Sigmoid colon (tissue), 7 donors: ENCODE results near the gene MAMDC2. TPM values are rescaled to one million over a fixed set of nuclear protein-coding genes. Genes with fewer than 3 reads are reported as not detected.
"Not testable (repeated sequence)": the region's sequence is repeated elsewhere in the genome, so short reads cannot be mapped to it uniquely, and the experiment has no call there.

ENCODE experiments used
- DNase-seq: peaks from one replicate; pipeline ENCODE4 v3.0.0-alpha.2; 2019
- H3K27ac ChIP-seq, 4 donors: fragments of 200-600 bp; sonication (generic); one replicate each; pipeline ENCODE4 v1.5.1; 2016 to 2019; ENCODE audit warnings: mild to moderate bottlenecking in 1 of 4
- H3K27me3 ChIP-seq, 3 donors: fragments of 200-600 bp; sonication (generic); one replicate each; pipeline ENCODE4 v1.5.1; 2019; ENCODE audit warnings: mild to moderate bottlenecking in 1 of 3
- H3K36me3 ChIP-seq, 4 donors: fragments of 200-600 bp; sonication (generic); one replicate each; pipeline ENCODE4 v1.5.1; 2016 to 2019
- H3K4me1 ChIP-seq, 4 donors: fragments of 200-600 bp; sonication (generic); one replicate each; pipeline ENCODE4 v1.5.1; 2017 to 2019
- H3K4me3 ChIP-seq, 4 donors: fragments of 200-600 bp; sonication (generic); one replicate each; pipeline ENCODE4 v1.5.1; 2017 to 2019; ENCODE audit warnings: mild to moderate bottlenecking in 2 of 4, moderate library complexity in 1 of 4
- H3K9me3 ChIP-seq, 4 donors: fragments of 200-600 bp in 3 of 4; sonication (generic) in 3 of 4; one replicate each; pipeline versions ENCODE4 v1.5.1 to v1.6.1; 2013 to 2019
- EP300 ChIP-seq, 4 donors: sonication (generic); formaldehyde crosslinking; IDR thresholded peaks; one replicate each; pipeline ENCODE4 v1.6.1; 2017; ENCODE audit warnings: antibody characterized with exemption in 4 of 4
- POLR2A ChIP-seq, 2 donors: fragments of 450-650 bp; IDR thresholded peaks; one replicate each; pipeline ENCODE4 v1.6.1; 2016; ENCODE audit warnings: antibody characterized with exemption in 2 of 2, mild to moderate bottlenecking in 2 of 2, moderate library complexity in 2 of 2
- POLR2AphosphoS5 ChIP-seq, 4 donors: sonication (generic); formaldehyde crosslinking; IDR thresholded peaks; one replicate each; pipeline ENCODE4 v1.6.1; 2017; ENCODE audit warnings: antibody characterized with exemption in 4 of 4
- WGBS, 2 donors: extraction: QIAGEN DNeasy Blood & Tissue Kit; methylation state at CpG; one replicate each; pipeline ENCODE4 v1.1.7; 2013; 5-methylcytosine and 5-hydroxymethylcytosine counted together
- intact Hi-C: fragments of 100-400 bp; cut with DNase I; formaldehyde crosslinking; loops from one replicate; pipeline ENCODE4 v1.15.1; 2023
- polyA plus RNA-seq, 3 donors: library from polyadenylated mRNA; stranded (reverse); fragments of 200-250 nt; gene quantifications; one replicate each; pipeline ENCODE4 v1.2.3, GENCODE V29; 2013
- total RNA-seq, 4 donors: library from RNA; depleted of rRNA; stranded (reverse); fragments of >200 nt; gene quantifications; one replicate each; pipeline ENCODE4 v1.1.0, GENCODE V29; 2016
- TF ChIP-seq, protein P1 (sequence below), 4 experiments: fragments of 450-650 bp in 3 of 4; fragments of 200-600 bp in 1 of 4; IDR thresholded peaks; one replicate each; pipeline ENCODE4 v1.5.1; 2016 to 2019; ENCODE audit warnings: antibody characterized with exemption in 4 of 4, mild to moderate bottlenecking in 3 of 4, moderate library complexity in 2 of 4
- donor health status: healthy with polysubstance abuse.
- donor health status: Bipolar disorder and iron deficiency.
- donor health status: healthy.

MAMDC2 gene
- total and polyA plus RNA-seq, 7 donors, result 2.5 to 167 (median 89.9) TPM

GRCh38 chr9:70228611-70229010 lies 185.0 kb downstream of the MAMDC2 start:
- H3K4me3 ChIP-seq, result no peak overlapping the region
- H3K4me1 ChIP-seq, result peaks cover 0 to 28% (median 20%) of the 10 kb centered on the region in 4 donors
- intact Hi-C loops, result loop anchor here (5.0 kb wide), 2 partner anchors 106 to 256 kb away; no protein-coding TSS in a partner anchor
- 89 to 93% methylated on average over 2 of the region's 2 CpGs for WGBS, 2 donors
- no peaks in the 10 kb centered on the region for H3K9me3 ChIP-seq
- H3K27me3 ChIP-seq, result no peaks in the 10 kb centered on the region
- peaks cover 0 to 37% (median 5%) of the 10 kb centered on the region in 4 donors for H3K36me3 ChIP-seq
- peak overlapping the region; percentile 6 to 36 (median 22) for H3K27ac ChIP-seq
- TF ChIP-seq EP300 (IDR thresholded peaks at IDR 0.05) (no peak), POLR2AphosphoS5 (IDR thresholded peaks at IDR 0.05) (no peak), POLR2A (IDR thresholded peaks at IDR 0.05) (no peak)
- TF ChIP-seq, protein P1, sequence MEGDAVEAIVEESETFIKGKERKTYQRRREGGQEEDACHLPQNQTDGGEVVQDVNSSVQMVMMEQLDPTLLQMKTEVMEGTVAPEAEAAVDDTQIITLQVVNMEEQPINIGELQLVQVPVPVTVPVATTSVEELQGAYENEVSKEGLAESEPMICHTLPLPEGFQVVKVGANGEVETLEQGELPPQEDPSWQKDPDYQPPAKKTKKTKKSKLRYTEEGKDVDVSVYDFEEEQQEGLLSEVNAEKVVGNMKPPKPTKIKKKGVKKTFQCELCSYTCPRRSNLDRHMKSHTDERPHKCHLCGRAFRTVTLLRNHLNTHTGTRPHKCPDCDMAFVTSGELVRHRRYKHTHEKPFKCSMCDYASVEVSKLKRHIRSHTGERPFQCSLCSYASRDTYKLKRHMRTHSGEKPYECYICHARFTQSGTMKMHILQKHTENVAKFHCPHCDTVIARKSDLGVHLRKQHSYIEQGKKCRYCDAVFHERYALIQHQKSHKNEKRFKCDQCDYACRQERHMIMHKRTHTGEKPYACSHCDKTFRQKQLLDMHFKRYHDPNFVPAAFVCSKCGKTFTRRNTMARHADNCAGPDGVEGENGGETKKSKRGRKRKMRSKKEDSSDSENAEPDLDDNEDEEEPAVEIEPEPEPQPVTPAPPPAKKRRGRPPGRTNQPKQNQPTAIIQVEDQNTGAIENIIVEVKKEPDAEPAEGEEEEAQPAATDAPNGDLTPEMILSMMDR (IDR thresholded peaks at IDR 0.05), result no peak
- no peak for DNase-seq

GRCh38 chr9:70229026-70229425 lies 185.4 kb downstream of the MAMDC2 start:
- no peaks in the 10 kb centered on the region for H3K27me3 ChIP-seq
- TF ChIP-seq EP300 (IDR thresholded peaks at IDR 0.05) (no peak), POLR2AphosphoS5 (IDR thresholded peaks at IDR 0.05) (peak in 1 of 4 donors; percentile 29)
- H3K27ac ChIP-seq, result peak overlapping the region; percentile 6 to 36 (median 22)
- no peak overlapping the region for H3K4me3 ChIP-seq
- H3K36me3 ChIP-seq, result peaks cover 0 to 33% (median 5%) of the 10 kb centered on the region in 4 donors
- WGBS, 2 donors, result 88 to 91% methylated on average over 4 of the region's 4 CpGs
- H3K9me3 ChIP-seq, result no peaks in the 10 kb centered on the region
- no peak for DNase-seq
- intact Hi-C loops, result loop anchor here (5.0 kb wide), 2 partner anchors 107 to 257 kb away; no protein-coding TSS in a partner anchor
- H3K4me1 ChIP-seq, result peaks cover 0 to 28% (median 20%) of the 10 kb centered on the region in 4 donors

- 67 to 74% methylated on average over 3 of the region's 3 CpGs for WGBS, 2 donors
- Histone ChIP-seq H3K9me3 (no peaks in the 10 kb centered on the region), H3K36me3 (peaks cover 0 to 27% (median 4%) of the 10 kb centered on the region in 4 donors), H3K4me3 (no peak overlapping the region), H3K4me1 (peaks cover 0 to 28% (median 20%) of the 10 kb centered on the region in 4 donors), H3K27me3 (no peaks in the 10 kb centered on the region), H3K27ac (peak overlapping the region in 3 of 4 donors; percentile 6 to 36 (median 32))
- TF ChIP-seq POLR2AphosphoS5 (IDR thresholded peaks at IDR 0.05) (no peak), POLR2A (IDR thresholded peaks at IDR 0.05) (no peak), EP300 (IDR thresholded peaks at IDR 0.05) (no peak)
- TF ChIP-seq, protein P1 (IDR thresholded peaks at IDR 0.05), result no peak
- intact Hi-C loops, result loop anchor here (5.0 kb wide), 2 partner anchors 107 to 257 kb away; no protein-coding TSS in a partner anchor
- no peak for DNase-seq
These were observed 185.9 kb downstream of the MAMDC2 start for GRCh38 chr9:70229579-70229978.

GRCh38 chr9:70232476-70232875 lies 188.8 kb downstream of the MAMDC2 start:
- H3K27ac ChIP-seq, result no peak overlapping the region
- H3K9me3 ChIP-seq, result no peaks in the 10 kb centered on the region
- intact Hi-C loops, result no loop called here
- DNase-seq, result no peak
- TF ChIP-seq, protein P1 (IDR thresholded peaks at IDR 0.05), result no peak
- TF ChIP-seq POLR2A (IDR thresholded peaks at IDR 0.05), result no peak
- TF ChIP-seq POLR2AphosphoS5 (IDR thresholded peaks at IDR 0.05), result no peak
- TF ChIP-seq EP300 (IDR thresholded peaks at IDR 0.05), result no peak
- WGBS, 2 donors, result 50 to 53% methylated on average over 4 of the region's 4 CpGs
- H3K36me3 ChIP-seq, result peaks cover 0 to 3% (median 0%) of the 10 kb centered on the region in 4 donors
- H3K27me3 ChIP-seq, result no peaks in the 10 kb centered on the region
- no peak overlapping the region for H3K4me3 ChIP-seq
- H3K4me1 ChIP-seq, result peaks cover 0 to 23% (median 18%) of the 10 kb centered on the region in 4 donors

DNA sequence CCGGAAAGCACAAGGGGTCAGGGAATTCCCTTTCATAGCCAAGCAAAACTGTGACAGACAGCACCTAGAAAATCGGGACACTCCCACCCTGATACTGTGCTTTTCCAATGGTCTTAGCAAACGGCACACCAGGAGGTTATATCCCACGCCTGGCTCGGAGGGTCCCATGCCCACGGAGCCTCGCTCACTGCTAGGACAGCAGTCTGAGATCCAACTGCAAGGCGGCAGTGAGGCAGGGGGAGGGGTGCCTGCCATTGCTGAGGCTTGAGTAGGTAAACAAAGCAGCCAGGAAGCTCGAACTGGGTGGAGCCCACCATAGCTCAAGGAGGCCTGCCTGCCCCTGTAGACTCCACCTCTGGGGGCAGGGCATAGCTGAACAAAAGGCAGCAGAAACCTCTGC lies 190.6 kb downstream of the MAMDC2 start:
- H3K4me3 ChIP-seq, H3K27me3 ChIP-seq, DNase-seq, H3K27ac ChIP-seq, H3K4me1 ChIP-seq, H3K9me3 ChIP-seq, intact Hi-C loops, H3K36me3 ChIP-seq: not testable (repeated sequence)
- 88 to 91% methylated on average over 9 of the region's 9 CpGs for WGBS, 2 donors

GRCh38 chr9:70245952-70246351 lies 202.3 kb downstream of the MAMDC2 start:
- H3K36me3 ChIP-seq, DNase-seq, H3K27ac ChIP-seq, H3K4me1 ChIP-seq, H3K9me3 ChIP-seq, intact Hi-C loops, H3K27me3 ChIP-seq, H3K4me3 ChIP-seq: not testable (repeated sequence)
- WGBS, 2 donors, result 96 to 98% methylated on average over 1 of the region's 1 CpG
